Measurements from ENCODE around the gene TOP1. TPM values are rescaled to one million over a fixed set of nuclear protein-coding genes. Genes with fewer than 3 reads are reported as not detected.

TOP1 gene
- total RNA-seq, 1 experiment from 2014 or later = 15.4 TPM

GRCh38 chr20:41134362-41135186, 106.0 kb downstream of the TOP1 start:
- DNase-seq (ENCODE audit: low read depth in 1 of 2, low spot score in 2 of 2) = no peak
- H3K27me3 ChIP-seq (replicated peaks) = no peaks in the 10 kb centered on the region
- no peak overlapping the region for H3K27ac ChIP-seq
- H3K4me3 ChIP-seq = no peak overlapping the region
- H3K4me1 ChIP-seq (replicated peaks) = peaks cover 21% of the 10 kb centered on the region
- peaks cover 24% of the 10 kb centered on the region for H3K36me3 ChIP-seq
- peaks cover 7% of the 10 kb centered on the region for H3K9me3 ChIP-seq (replicated peaks)

- peak in 1 of 2 experiments; percentile 28 for DNase-seq (ENCODE audit: low read depth in 1 of 2, low spot score in 2 of 2)
- H3K4me3 ChIP-seq = no peak overlapping the region
- peaks cover 7% of the 10 kb centered on the region for H3K9me3 ChIP-seq (replicated peaks)
- H3K4me1 ChIP-seq (replicated peaks) = peaks cover 21% of the 10 kb centered on the region
- H3K27me3 ChIP-seq (replicated peaks) = no peaks in the 10 kb centered on the region
- H3K27ac ChIP-seq = no peak overlapping the region
- H3K36me3 ChIP-seq = peaks cover 29% of the 10 kb centered on the region
Observed at GRCh38 chr20:41135187-41135887, 106.7 kb downstream of the TOP1 start.

GRCh38 chr20:41135888-41136679, 107.5 kb downstream of the TOP1 start:
- H3K9me3 ChIP-seq (replicated peaks) = peaks cover 7% of the 10 kb centered on the region
- H3K4me3 ChIP-seq = peak overlapping the region; percentile 100
- peaks cover 33% of the 10 kb centered on the region for H3K36me3 ChIP-seq
- H3K4me1 ChIP-seq (replicated peaks) = peaks cover 25% of the 10 kb centered on the region
- H3K27me3 ChIP-seq (replicated peaks) = no peaks in the 10 kb centered on the region
- no peak for DNase-seq (ENCODE audit: low read depth in 1 of 2, low spot score in 2 of 2)
- no peak overlapping the region for H3K27ac ChIP-seq

DNA sequence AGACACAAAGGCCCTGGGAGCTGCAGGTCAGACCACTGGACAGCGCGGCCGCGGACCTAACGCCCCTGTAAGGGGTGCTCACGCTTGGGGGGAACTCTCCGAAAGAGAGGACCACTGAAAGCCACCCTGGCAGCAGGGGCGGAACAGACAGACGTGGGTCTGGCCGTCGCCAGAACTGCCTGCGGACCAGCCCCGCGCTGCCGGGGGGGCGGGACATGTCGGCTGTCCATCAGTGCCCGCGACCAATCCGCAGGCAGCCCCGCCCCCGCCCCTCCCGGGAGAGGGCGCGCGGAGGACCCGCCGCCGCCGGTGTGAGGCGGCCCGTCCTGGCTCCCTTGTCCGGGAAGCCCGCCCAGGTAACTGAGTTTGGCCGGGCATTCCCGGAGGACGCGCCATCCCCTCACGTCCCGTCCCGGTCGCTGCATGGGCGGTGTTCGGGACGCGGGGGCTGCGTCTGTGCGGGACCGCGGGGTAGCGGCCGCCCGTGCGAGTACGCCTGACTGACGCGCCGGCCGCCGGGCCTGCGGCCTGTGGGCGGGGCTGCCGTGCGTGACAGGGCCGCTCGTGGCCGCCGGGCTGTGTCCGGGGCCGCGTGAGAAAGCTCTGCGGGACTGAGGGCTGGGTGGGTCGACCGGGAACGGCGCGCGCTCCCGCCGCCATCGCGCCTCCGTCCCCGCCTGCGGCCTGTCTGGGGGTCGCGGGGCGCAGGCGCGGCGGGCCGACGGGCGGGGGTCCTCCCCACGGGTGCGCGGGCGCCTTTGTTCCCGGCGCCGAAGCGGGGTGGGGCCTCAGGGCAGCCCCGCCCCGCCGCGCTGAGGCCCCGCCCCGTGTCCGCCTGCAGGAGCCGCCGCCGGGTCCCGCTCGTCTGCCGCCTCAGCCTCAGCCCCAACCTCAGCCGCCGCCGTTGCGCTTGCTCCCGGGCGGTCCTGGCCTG, 108.3 kb downstream of the TOP1 start, which contains the start of gene PLCG1:
Gene PLCG1, plus strand, starts transcription at position 864 of the 934 bp plus-strand sequence. CDS start 99 bp downstream, outside the sequence.
- Histone ChIP-seq H3K9me3 (replicated peaks) (peaks cover 7% of the 10 kb centered on the region), H3K4me1 (replicated peaks) (peaks cover 32% of the 10 kb centered on the region), H3K36me3 (peaks cover 37% of the 10 kb centered on the region), H3K4me3 (peak within 1 kb of the TSS; percentile 100), H3K27me3 (replicated peaks) (no peaks in the 10 kb centered on the region), H3K27ac (peak within 1 kb of the TSS; percentile 96)
- peak; percentile 88 to 96 for DNase-seq (ENCODE audit: low read depth in 1 of 2, low spot score in 2 of 2)

DNA sequence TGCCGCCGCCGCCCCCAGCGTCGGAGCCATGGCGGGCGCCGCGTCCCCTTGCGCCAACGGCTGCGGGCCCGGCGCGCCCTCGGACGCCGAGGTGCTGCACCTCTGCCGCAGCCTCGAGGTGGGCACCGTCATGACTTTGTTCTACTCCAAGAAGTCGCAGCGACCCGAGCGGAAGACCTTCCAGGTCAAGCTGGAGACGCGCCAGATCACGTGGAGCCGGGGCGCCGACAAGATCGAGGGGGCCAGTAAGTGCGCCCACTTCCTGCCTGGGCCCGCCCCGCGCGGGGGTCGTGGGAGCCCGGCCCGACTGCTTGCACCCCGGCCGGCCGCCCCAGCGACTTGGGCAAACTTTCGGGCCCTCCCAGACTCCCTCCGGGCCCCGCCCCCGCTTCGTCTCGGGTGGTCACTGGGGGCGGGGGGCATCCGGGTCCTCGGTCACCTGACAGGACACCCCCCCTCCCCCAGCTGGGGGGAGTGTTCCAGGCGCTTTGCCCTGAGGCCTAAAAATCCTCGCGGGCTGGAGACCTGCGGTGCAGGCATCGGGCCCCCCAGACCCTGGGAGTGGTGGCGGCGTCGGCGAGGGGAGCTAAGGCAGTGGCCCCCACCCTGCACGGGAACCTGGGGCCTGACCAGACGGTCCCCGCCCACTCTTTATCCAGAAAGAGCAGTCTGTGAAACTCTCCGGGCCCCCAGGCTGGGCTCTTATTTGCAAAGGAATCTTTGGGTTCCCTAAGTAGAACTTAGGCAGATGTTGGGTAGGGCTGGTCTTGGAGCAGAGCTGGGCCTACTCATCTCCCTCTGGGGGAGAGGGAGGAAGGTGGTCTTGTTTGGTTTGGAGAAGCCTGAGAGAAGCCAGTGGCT, 109.2 kb downstream of the TOP1 start:
- peak; percentile 85 for DNase-seq (ENCODE audit: low read depth in 1 of 2, low spot score in 2 of 2)
- H3K4me1 ChIP-seq (replicated peaks) = peaks cover 32% of the 10 kb centered on the region
- H3K4me3 ChIP-seq = peak overlapping the region; percentile 100
- H3K9me3 ChIP-seq (replicated peaks) = peaks cover 7% of the 10 kb centered on the region
- H3K27ac ChIP-seq = peak overlapping the region; percentile 96
- H3K36me3 ChIP-seq = peaks cover 43% of the 10 kb centered on the region
- H3K27me3 ChIP-seq (replicated peaks) = no peaks in the 10 kb centered on the region

GRCh38 chr20:41138475-41139226, 110.0 kb downstream of the TOP1 start:
- no peak for DNase-seq (ENCODE audit: low read depth in 1 of 2, low spot score in 2 of 2)
- Histone ChIP-seq H3K27me3 (replicated peaks) (no peaks in the 10 kb centered on the region), H3K4me1 (replicated peaks) (peaks cover 32% of the 10 kb centered on the region), H3K9me3 (replicated peaks) (peaks cover 7% of the 10 kb centered on the region), H3K27ac (peak overlapping the region; percentile 96; the same call in 1 of the 2 replicates), H3K4me3 (peak overlapping the region; percentile 100), H3K36me3 (peaks cover 43% of the 10 kb centered on the region)

DNA sequence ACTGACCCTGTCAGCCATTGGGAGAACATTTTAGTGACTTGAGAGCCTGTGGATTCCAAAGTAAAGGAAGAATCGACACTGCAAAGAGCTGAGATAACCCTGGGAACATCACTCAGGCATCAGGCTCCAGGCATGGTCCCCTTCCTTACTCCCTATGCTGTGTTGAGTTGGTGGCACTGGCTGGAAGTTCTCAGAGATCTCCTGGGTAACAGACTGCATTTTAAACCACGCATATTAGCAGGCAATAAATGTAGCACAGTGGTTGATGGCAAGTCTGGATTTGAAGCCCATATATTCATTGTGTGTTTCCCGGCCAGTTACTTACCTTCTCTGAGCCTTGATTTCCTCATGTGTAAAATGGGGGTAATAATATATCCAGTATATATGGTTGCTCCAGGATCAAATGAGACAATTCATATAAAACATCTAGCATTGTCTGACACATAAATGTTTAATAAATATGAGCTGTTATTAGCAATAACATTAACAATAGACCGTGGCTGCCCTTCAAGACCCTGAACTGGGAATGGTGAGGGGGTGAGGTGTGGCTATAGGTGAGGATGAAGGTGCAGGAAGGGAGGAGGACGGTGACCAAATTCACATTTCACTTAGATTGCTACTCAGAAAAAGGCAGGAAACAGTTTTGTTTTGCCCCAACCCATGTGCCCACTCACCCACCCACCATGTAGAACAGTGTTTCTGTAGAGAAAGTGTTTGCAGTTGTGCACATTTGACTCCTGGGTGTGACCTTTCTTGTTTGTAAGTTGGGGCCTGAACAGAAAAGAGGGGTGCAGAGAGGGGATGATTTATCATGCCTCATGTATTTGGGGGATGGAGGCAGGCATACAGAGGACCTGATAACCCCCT, 110.8 kb downstream of the TOP1 start:
- peaks cover 32% of the 10 kb centered on the region for H3K4me1 ChIP-seq (replicated peaks)
- no peak overlapping the region for H3K4me3 ChIP-seq
- H3K27ac ChIP-seq = no peak overlapping the region
- no peaks in the 10 kb centered on the region for H3K27me3 ChIP-seq (replicated peaks)
- no peak for DNase-seq (ENCODE audit: low read depth in 1 of 2, low spot score in 2 of 2)
- H3K36me3 ChIP-seq = peaks cover 50% of the 10 kb centered on the region
- H3K9me3 ChIP-seq (replicated peaks) = peaks cover 7% of the 10 kb centered on the region

GRCh38 chr20:41140226-41141133, 111.9 kb downstream of the TOP1 start:
- DNase-seq (ENCODE audit: low read depth in 1 of 2, low spot score in 2 of 2) = no peak
- H3K9me3 ChIP-seq (replicated peaks) = peaks cover 7% of the 10 kb centered on the region
- no peak overlapping the region for H3K27ac ChIP-seq
- peaks cover 32% of the 10 kb centered on the region for H3K4me1 ChIP-seq (replicated peaks)
- H3K27me3 ChIP-seq (replicated peaks) = no peaks in the 10 kb centered on the region
- peaks cover 51% of the 10 kb centered on the region for H3K36me3 ChIP-seq
- H3K4me3 ChIP-seq = no peak overlapping the region

DNA sequence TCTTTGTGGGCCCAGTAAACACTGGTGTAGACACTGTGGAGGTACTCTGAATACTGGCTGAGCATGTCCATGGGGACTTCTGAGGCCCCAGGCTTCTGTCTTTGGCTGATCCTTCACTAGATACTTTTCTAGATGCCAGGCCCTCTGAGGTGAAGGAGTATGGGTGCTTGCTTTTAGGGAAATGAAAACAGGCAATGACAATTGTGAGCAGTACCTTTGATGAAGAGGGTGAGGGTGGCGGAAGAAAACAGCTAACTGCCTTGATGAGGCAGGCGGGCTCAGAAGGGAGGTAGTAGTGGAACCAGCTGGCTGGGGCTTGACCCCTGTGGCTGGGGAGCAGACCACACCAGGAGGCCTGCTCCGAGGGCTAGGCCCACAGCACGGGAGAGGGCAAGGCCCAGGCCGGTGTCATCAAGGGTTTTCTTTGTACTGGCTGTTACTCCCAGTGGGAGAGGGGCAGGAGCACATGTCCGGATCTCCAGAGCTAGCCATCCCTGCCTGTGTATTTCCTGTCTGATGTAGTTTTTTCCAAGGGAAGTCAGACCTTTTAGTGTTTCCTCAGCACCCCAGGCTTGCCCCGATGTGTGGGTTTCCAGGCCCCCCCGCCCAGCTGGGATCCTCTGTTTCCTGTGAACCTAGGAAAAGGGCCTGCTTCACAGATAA, 112.7 kb downstream of the TOP1 start:
- no peak for DNase-seq (ENCODE audit: low read depth in 1 of 2, low spot score in 2 of 2)
- H3K4me1 ChIP-seq (replicated peaks) = peaks cover 29% of the 10 kb centered on the region
- no peak overlapping the region for H3K27ac ChIP-seq
- H3K4me3 ChIP-seq = no peak overlapping the region
- no peaks in the 10 kb centered on the region for H3K27me3 ChIP-seq (replicated peaks)
- peaks cover 7% of the 10 kb centered on the region for H3K9me3 ChIP-seq (replicated peaks)
- H3K36me3 ChIP-seq = peaks cover 51% of the 10 kb centered on the region

GRCh38 chr20:41142245-41142644, 113.6 kb downstream of the TOP1 start:
- Histone ChIP-seq H3K4me3 (no peak overlapping the region), H3K36me3 (peaks cover 50% of the 10 kb centered on the region), H3K4me1 (replicated peaks) (peaks cover 21% of the 10 kb centered on the region), H3K27me3 (replicated peaks) (no peaks in the 10 kb centered on the region), H3K27ac (no peak overlapping the region), H3K9me3 (replicated peaks) (peaks cover 3% of the 10 kb centered on the region; the same call in 1 of the 2 replicates)
- DNase-seq (ENCODE audit: low read depth in 1 of 2, low spot score in 2 of 2) = no peak

Data from SJSA1 (cell line).